GM12891 (cell line): Measurements from ENCODE around the gene HNF4A.

ENCODE experiments used
- DNase-seq: peaks from one replicate; pipeline ENCODE4 v3.0.0; 2011; ENCODE audit warnings: low spot score; ENCODE audit not compliant: insufficient read length
- FAIRE-seq: peaks from 2 replicates; lab custom pipeline; 2011; peaks lifted over from hg19 to GRCh38; lab: Jason Lieb, UNC
- PAX5 ChIP-seq: IDR thresholded peaks from 2 replicates; pipeline ENCODE4 v1.6.1; 2011; ENCODE audit warnings: low read length, moderate library complexity, mild to moderate bottlenecking; ENCODE audit not compliant: insufficient read depth, severe bottlenecking
- POLR2A ChIP-seq: IDR thresholded peaks from 2 replicates; pipeline ENCODE4 v1.6.1; 2011; ENCODE audit warnings: low read depth, low read length, control low read depth
- POLR2AphosphoS5 ChIP-seq: IDR thresholded peaks from 2 replicates; pipeline ENCODE4 v1.6.1; 2011; ENCODE audit warnings: low read depth, low read length, control low read depth
- POU2F2 ChIP-seq: IDR thresholded peaks from 2 replicates; pipeline ENCODE4 v1.6.1; 2011; ENCODE audit warnings: low read depth, mild to moderate bottlenecking, control low read depth, low read length, moderate library complexity
- SPI1 ChIP-seq: IDR thresholded peaks from 2 replicates; pipeline ENCODE4 v1.6.1; 2011; ENCODE audit warnings: low read depth, low read length, control low read depth
- TAF1 ChIP-seq: IDR thresholded peaks from 2 replicates; pipeline ENCODE4 v1.6.1; 2011; ENCODE audit warnings: low read depth, low read length, control low read depth

The HNF4A gene

GRCh38 chr20:44419131-44419844 is 63.8 kb downstream of the HNF4A start:
- no peak for FAIRE-seq
- TF ChIP-seq TAF1 (no peak), POU2F2 (no peak), PAX5 (no peak), SPI1 (no peak), POLR2AphosphoS5 (no peak), POLR2A (no peak)
- DNase-seq: no peak

- TF ChIP-seq SPI1: no peak
- no peak for TF ChIP-seq TAF1
- TF ChIP-seq POLR2A: no peak
- TF ChIP-seq POLR2AphosphoS5: no peak
- no peak for TF ChIP-seq POU2F2
- no peak for TF ChIP-seq PAX5
- FAIRE-seq (no peak), DNase-seq (no peak)
Observed at GRCh38 chr20:44420497-44420896, 65.0 kb downstream of the HNF4A start.

GRCh38 chr20:44422083-44422482 is 66.6 kb downstream of the HNF4A start:
- DNase-seq: no peak
- no peak for TF ChIP-seq PAX5
- no peak for TF ChIP-seq SPI1
- no peak for TF ChIP-seq POU2F2
- TF ChIP-seq TAF1: no peak
- no peak for TF ChIP-seq POLR2A
- no peak for TF ChIP-seq POLR2AphosphoS5
- no peak for FAIRE-seq

GRCh38 chr20:44423480-44423879 is 68.0 kb downstream of the HNF4A start:
- TF ChIP-seq SPI1 (no peak), POLR2AphosphoS5 (no peak)
- DNase-seq: no peak
- no peak for FAIRE-seq

- DNase-seq (no peak), FAIRE-seq (no peak)
- TF ChIP-seq POLR2AphosphoS5: no peak
Observed at GRCh38 chr20:44424039-44424495, 68.6 kb downstream of the HNF4A start.

GRCh38 chr20:44425923-44426322 is 70.4 kb downstream of the HNF4A start:
- FAIRE-seq (no peak), DNase-seq (no peak)
- TF ChIP-seq POLR2A: no peak
- no peak for TF ChIP-seq SPI1
- no peak for TF ChIP-seq PAX5
- TF ChIP-seq POU2F2: no peak
- no peak for TF ChIP-seq TAF1
- TF ChIP-seq POLR2AphosphoS5: no peak

- FAIRE-seq (no peak), DNase-seq (no peak)
- no peak for TF ChIP-seq POLR2AphosphoS5
- no peak for TF ChIP-seq TAF1
- no peak for TF ChIP-seq PAX5
- no peak for TF ChIP-seq SPI1
- TF ChIP-seq POLR2A: no peak
- no peak for TF ChIP-seq POU2F2
Observed at GRCh38 chr20:44426879-44427790, 71.6 kb downstream of the HNF4A start.

GRCh38 chr20:44427804-44428173 is 72.3 kb downstream of the HNF4A start:
- no peak for DNase-seq
- TF ChIP-seq POU2F2 (no peak), POLR2AphosphoS5 (no peak), PAX5 (no peak), TAF1 (no peak), SPI1 (no peak), POLR2A (no peak)
- FAIRE-seq: no peak

GRCh38 chr20:44428174-44429016 is 72.9 kb downstream of the HNF4A start:
- FAIRE-seq: no peak
- TF ChIP-seq PAX5: no peak
- no peak for TF ChIP-seq SPI1
- TF ChIP-seq POLR2A: no peak
- no peak for TF ChIP-seq POU2F2
- no peak for TF ChIP-seq TAF1
- no peak for TF ChIP-seq POLR2AphosphoS5
- DNase-seq: no peak

GRCh38 chr20:44429017-44429339 is 73.5 kb downstream of the HNF4A start:
- no peak for FAIRE-seq
- no peak for DNase-seq
- TF ChIP-seq POU2F2 (no peak), POLR2AphosphoS5 (no peak), SPI1 (no peak), PAX5 (no peak), POLR2A (no peak), TAF1 (no peak)
